IMR-90 (cell line): Measurements from ENCODE around the gene NFIX. TPM values are rescaled to one million over a fixed set of nuclear protein-coding genes. Genes with fewer than 3 reads are reported as not detected.

Experiments
- ATAC-seq: fragments of 200-7000 bp; cut with Tn5 transposase; 2 replicates; pipeline ENCODE4 v1.9.1; 2020; ENCODE audit warnings: low read depth, mild to moderate bottlenecking, moderate library complexity
- BruUV-seq: library from RNA; stranded (reverse); fragments of 400-500 nt; replicated peaks from 2 replicates; lab custom pipeline; 2021; lab: Mats Ljungman, UMichigan
- CTCF ChIA-PET: fragments of 300-600 bp; formaldehyde crosslinking; extraction: SDS; loops from one replicate; lab custom pipeline; 2021; ENCODE audit warnings: antibody characterized with exemption; lab: Yijun Ruan, JAX
- POLR2A ChIA-PET: fragments of 300-600 bp; sonication (Branson Sonifier 250); formaldehyde crosslinking; loops from one replicate; lab custom pipeline; 2022; ENCODE audit warnings: antibody characterized with exemption; ENCODE audit not compliant: unreplicated experiment; lab: Charles Lee
- DNase-seq: peaks from one replicate; pipeline ENCODE4 v3.0.0; 2013
- H2AFZ ChIP-seq: replicated peaks from 2 replicates; pipeline ENCODE3; 2013; ENCODE audit warnings: low read length, mild to moderate bottlenecking; ENCODE audit not compliant: poor library complexity
- H2AK5ac ChIP-seq: 2 replicates; pipeline ENCODE4 v1.6.1; 2013; ENCODE audit warnings: low read depth, low read length, inconsistent platforms
- H2AK9ac ChIP-seq: replicated peaks from 2 replicates; pipeline ENCODE3; 2013; ENCODE audit warnings: mild to moderate bottlenecking, low read depth, low read length, moderate library complexity; ENCODE audit not compliant: poor library complexity
- H2BK120ac ChIP-seq: 2 replicates; pipeline ENCODE4 v1.6.1; 2013; ENCODE audit warnings: low read depth, low read length, inconsistent platforms
- H2BK15ac ChIP-seq: 3 replicates; pipeline ENCODE4 v1.6.1; 2013; ENCODE audit warnings: low read depth, low read length, inconsistent platforms
- H2BK20ac ChIP-seq: 2 replicates; pipeline ENCODE4 v1.6.1; 2013; ENCODE audit warnings: low read depth, mild to moderate bottlenecking, inconsistent platforms, low read length, moderate library complexity
- H2BK5ac ChIP-seq: 2 replicates; pipeline ENCODE4 v1.6.1; 2013; ENCODE audit warnings: mild to moderate bottlenecking, low read depth, low read length, inconsistent platforms; ENCODE audit not compliant: poor library complexity, severe bottlenecking
- H3K14ac ChIP-seq: replicated peaks from 2 replicates; pipeline ENCODE4 v1.6.1; 2013; ENCODE audit warnings: low read depth, low read length, inconsistent platforms
- H3K18ac ChIP-seq: 2 replicates; pipeline ENCODE4 v1.6.1; 2013; ENCODE audit warnings: low read depth, low read length, control low read depth
- H3K23ac ChIP-seq: 2 replicates; pipeline ENCODE4 v1.6.1; 2013; ENCODE audit warnings: low read depth, low read length, inconsistent platforms
- H3K27ac ChIP-seq: 2 replicates; pipeline ENCODE4 v1.5.1; 2013; ENCODE audit warnings: mild to moderate bottlenecking, control low read depth, low read length; ENCODE audit not compliant: insufficient read depth
- H3K27me3 ChIP-seq: 2 replicates; pipeline ENCODE4 v1.6.1; 2013; ENCODE audit warnings: low read length; ENCODE audit not compliant: control insufficient read depth, insufficient read depth
- H3K36me3 ChIP-seq: 2 replicates; pipeline ENCODE4 v1.6.1; 2013; ENCODE audit warnings: low read length, mixed read lengths; ENCODE audit not compliant: control insufficient read depth, insufficient read depth
- H3K4ac ChIP-seq: 2 replicates; pipeline ENCODE4 v1.6.1; 2013; ENCODE audit warnings: low read depth, low read length, inconsistent platforms
- H3K4me1 ChIP-seq: 2 replicates; pipeline ENCODE4 v1.6.1; 2013; ENCODE audit warnings: low read length, mixed read lengths; ENCODE audit not compliant: control insufficient read depth, insufficient read depth
- H3K4me2 ChIP-seq: 2 replicates; pipeline ENCODE4 v1.6.1; 2013; ENCODE audit warnings: low read depth, mild to moderate bottlenecking, control low read depth, low read length, moderate library complexity
- H3K4me3 ChIP-seq: 2 replicates; pipeline ENCODE4 v1.5.1; 2013; ENCODE audit warnings: low read depth, mild to moderate bottlenecking, control low read depth, low read length, moderate library complexity; ENCODE audit not compliant: insufficient read depth
- H3K56ac ChIP-seq: 2 replicates; pipeline ENCODE4 v1.6.1; 2013; ENCODE audit warnings: low read length, inconsistent platforms; ENCODE audit not compliant: insufficient read depth; ENCODE audit errors: extremely low read depth
- H3K79me1 ChIP-seq, 2 experiments: 2 replicates each; pipeline ENCODE4 v1.6.1; 2013; ENCODE audit warnings: low read length in 2 of 2, inconsistent platforms in 1 of 2, low read depth in 1 of 2
- H3K9ac ChIP-seq: 2 replicates; pipeline ENCODE4 v1.6.1; 2013; ENCODE audit warnings: low read depth, low read length, control low read depth
- H3K9me1 ChIP-seq: 2 replicates; pipeline ENCODE4 v1.6.1; 2013; ENCODE audit warnings: low read length, inconsistent platforms; ENCODE audit not compliant: insufficient read depth
- H3K9me3 ChIP-seq: 2 replicates; pipeline ENCODE4 v1.6.1; 2013; ENCODE audit warnings: low read length; ENCODE audit not compliant: control insufficient read depth, insufficient read depth
- H4K20me1 ChIP-seq: 2 replicates; pipeline ENCODE4 v1.6.1; 2013; ENCODE audit warnings: low read length, inconsistent platforms; ENCODE audit not compliant: insufficient read depth
- H4K5ac ChIP-seq: 2 replicates; pipeline ENCODE4 v1.6.1; 2013; ENCODE audit warnings: mild to moderate bottlenecking, low read depth, low read length, control low read depth
- H4K8ac ChIP-seq, 2 experiments: 2 replicates each; pipeline ENCODE4 v1.6.1; 2013; ENCODE audit warnings: low read depth in 2 of 2, low read length in 2 of 2, control low read depth in 1 of 2, inconsistent platforms in 1 of 2
- H4K91ac ChIP-seq: 2 replicates; pipeline ENCODE4 v1.6.1; 2013; ENCODE audit warnings: low read depth, low read length, inconsistent platforms; ENCODE audit not compliant: insufficient read depth
- MAFK ChIP-seq: IDR thresholded peaks from 2 replicates; pipeline ENCODE4 v1.6.1; 2012; ENCODE audit warnings: low read depth, low read length, improper control_type of control experiment
- WGBS, 2 experiments: methylation state at CpG; one replicate each; pipeline versions ENCODE4 v1.1.5 to v1.1.7; 2013; ENCODE audit warnings: missing lambda C conversion rate in 2 of 2; ENCODE audit not compliant: insufficient read length in 1 of 2; ENCODE audit errors: extremely low coverage in 2 of 2; 5-methylcytosine and 5-hydroxymethylcytosine counted together
- dilution Hi-C: fragments of 300-500 bp; cut with HindIII; formaldehyde crosslinking; loops from one replicate; pipeline ENCODE4 v1.14.3; 2018; ENCODE audit warnings: low sequenced_read_pairs; ENCODE audit not compliant: unreplicated experiment
- in situ Hi-C: fragments of 300-500 bp; cut with MboI; formaldehyde crosslinking; loops from 3 replicates; pipeline ENCODE4 v1.14.3; 2019; ENCODE audit warnings: low sequenced_read_pairs, inconsistent platforms, mixed read lengths
- intact Hi-C: fragments of 100-400 bp; cut with micrococcal nuclease; formaldehyde crosslinking; loops from 2 replicates; pipeline ENCODE4 v1.10.0; 2022
- polyA plus RNA-seq, 3 experiments: library from polyadenylated mRNA; depleted of rRNA; stranded (reverse); fragments of >200 nt; gene quantifications; 2 replicates each; pipeline ENCODE4 v1.2.3, GENCODE V29; 2012; ENCODE audit warnings: low replicate concordance in 1 of 3
- total RNA-seq: library from RNA; depleted of rRNA; stranded (reverse); fragments of >200 nt; gene quantifications from 2 replicates; pipeline ENCODE4 v1.2.3, GENCODE V29; 2012

NFIX gene
- total and polyA plus RNA-seq, 2 of the 4 experiments (the other 2 are of a cell fraction), result 10.2 to 47.7 TPM

- H3K27ac ChIP-seq, result no peak overlapping the region
- no peak overlapping the region for H3K56ac ChIP-seq
- BruUV-seq, result no TSS peak
- ChIA-PET CTCF (no interaction called here), POLR2A (no interaction called here)
- no peak overlapping the region for H2BK20ac ChIP-seq
- no peak overlapping the region for H3K4me2 ChIP-seq
- H4K91ac ChIP-seq, result no peak overlapping the region
- H3K9ac ChIP-seq, result no peak overlapping the region
- H2BK15ac ChIP-seq, result no peak overlapping the region
- no peak overlapping the region for H2BK5ac ChIP-seq
- H3K4me1 ChIP-seq, result peaks cover 34% of the 10 kb centered on the region
- no peak for TF ChIP-seq MAFK
- no peak overlapping the region for H4K5ac ChIP-seq
- no peak overlapping the region for H3K4ac ChIP-seq
- H2AFZ ChIP-seq, result no peak overlapping the region
- ATAC-seq, result no peak
- H4K8ac ChIP-seq, result no peak overlapping the region
- H3K9me3 ChIP-seq, result no peaks in the 10 kb centered on the region
- H3K36me3 ChIP-seq, result peaks cover 54% of the 10 kb centered on the region
- DNase-seq, result no peak
- no peak overlapping the region for H3K14ac ChIP-seq
- intact Hi-C loops (no loop called here), dilution Hi-C loops (no loop called here), in situ Hi-C loops (no loop called here)
- H3K79me1 ChIP-seq, result peaks cover 0 to 33% of the 10 kb centered on the region in 2 experiments; a peak in 3 of 4 replicates
- H3K4me3 ChIP-seq, result no peak overlapping the region
- peaks cover 9% of the 10 kb centered on the region for H4K20me1 ChIP-seq
- no peak overlapping the region for H3K23ac ChIP-seq
- peak overlapping the region; percentile 6 for H2AK9ac ChIP-seq
- peaks cover 4% of the 10 kb centered on the region for H3K9me1 ChIP-seq
- H3K27me3 ChIP-seq, result no peaks in the 10 kb centered on the region
- no peak overlapping the region for H2BK120ac ChIP-seq
- H2AK5ac ChIP-seq, result no peak overlapping the region; the same call in 1 of the 2 replicates
- H3K18ac ChIP-seq, result no peak overlapping the region
- WGBS, 2 experiments, result 55% methylated on average over 9 of the region's 11 CpGs; no CpG with 5 or more reads in 1 of the 2 experiments
Measured at GRCh38 chr19:13077240-13077639, 82.0 kb downstream of the NFIX start.
